HG03432 (cell line): Measurements from ENCODE around the gene ATM.
"Not testable (repeated sequence)": the region's sequence is repeated elsewhere in the genome, so short reads cannot be mapped to it uniquely, and the experiment has no call there.

Experiments used
- ATAC-seq: cut with Tn5 transposase; IDR thresholded peaks from one replicate; pipeline ENCODE4 v1.9.1; 2021; ENCODE audit warnings: mild to moderate bottlenecking, moderate library complexity; ENCODE audit not compliant: unreplicated experiment

The ATM gene

GRCh38 chr11:108278954-108279353 is 56.1 kb downstream of the ATM start:
- no peak for ATAC-seq

- no peak for ATAC-seq
Observed at GRCh38 chr11:108286370-108286769, 63.5 kb downstream of the ATM start.

DNA sequence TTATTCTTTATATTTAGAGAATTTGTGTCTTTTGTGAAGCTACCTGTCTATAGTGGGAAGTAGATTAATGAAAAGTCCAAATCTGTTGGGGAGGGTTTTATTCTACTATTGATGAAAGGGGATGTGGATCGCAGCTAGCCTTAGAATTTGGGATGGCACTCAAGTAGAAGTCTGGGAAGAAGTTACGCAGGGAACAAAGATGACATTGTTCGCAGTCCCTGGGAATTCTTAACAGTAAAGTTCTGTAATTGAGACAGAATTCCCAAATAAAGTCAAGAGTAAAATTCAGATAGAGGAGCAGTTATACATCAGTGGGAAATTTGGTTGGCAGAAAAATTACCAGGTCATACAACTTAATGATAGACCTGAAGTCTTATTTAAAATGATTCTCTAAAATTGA is 64.1 kb downstream of the ATM start:
- ATAC-seq: no peak

DNA sequence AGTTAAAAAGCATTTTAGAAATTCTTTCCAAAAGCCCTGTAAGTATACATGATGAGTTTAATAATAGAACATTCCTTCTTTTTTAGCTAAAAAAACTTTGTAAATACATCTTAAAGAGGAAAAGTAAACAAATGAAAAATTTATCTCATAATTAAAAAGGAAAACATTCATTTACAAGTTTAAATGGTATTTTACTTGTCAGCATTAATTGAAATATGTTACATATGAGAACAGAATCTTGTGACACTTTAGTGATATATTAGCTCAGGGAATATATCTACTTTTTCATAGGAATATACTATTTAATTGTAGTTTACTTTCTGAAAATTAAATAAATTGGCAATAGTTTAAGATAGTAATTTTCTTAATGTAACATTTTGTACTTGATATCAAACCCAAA is 66.2 kb downstream of the ATM start:
- not testable (repeated sequence) for ATAC-seq

DNA sequence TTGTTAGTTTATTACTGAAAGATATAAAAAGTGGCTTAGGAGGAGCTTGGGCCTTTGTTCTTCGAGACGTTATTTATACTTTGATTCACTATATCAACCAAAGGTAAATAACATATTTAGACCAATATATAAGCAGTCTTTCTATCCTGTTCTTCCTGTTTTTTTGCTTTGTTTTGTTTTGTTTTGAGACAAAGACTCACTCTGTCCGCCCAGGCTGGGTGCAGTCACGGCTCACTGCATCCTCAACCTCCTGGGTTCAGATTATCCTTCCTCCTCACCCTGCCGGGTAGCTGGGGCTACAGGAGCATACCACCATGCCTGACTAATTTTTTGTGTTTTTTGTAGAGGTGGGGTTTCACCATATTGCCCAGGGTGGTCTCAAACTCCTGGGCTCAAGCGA is 66.8 kb downstream of the ATM start:
- peak; percentile 79 for ATAC-seq

DNA sequence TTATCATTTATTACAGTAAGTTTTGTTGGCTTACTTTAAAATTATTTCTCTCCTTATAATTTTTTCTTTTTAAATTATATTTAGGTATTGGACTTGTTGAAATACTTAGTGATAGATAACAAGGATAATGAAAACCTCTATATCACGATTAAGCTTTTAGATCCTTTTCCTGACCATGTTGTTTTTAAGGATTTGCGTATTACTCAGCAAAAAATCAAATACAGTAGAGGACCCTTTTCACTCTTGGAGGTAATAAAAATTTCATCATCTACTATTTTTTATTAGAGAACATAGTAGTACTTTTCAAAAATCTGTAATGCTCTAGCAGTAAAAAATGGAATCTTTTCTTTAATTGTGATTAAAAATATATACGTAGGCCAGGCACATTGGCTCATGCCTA is 70.4 kb downstream of the ATM start:
- ATAC-seq: no peak

GRCh38 chr11:108302121-108302785 is 79.4 kb downstream of the ATM start:
- ATAC-seq: peak; percentile 94

- no peak for ATAC-seq
Observed at GRCh38 chr11:108307751-108308150, 84.9 kb downstream of the ATM start.

- no peak for ATAC-seq
Observed at GRCh38 chr11:108313444-108313843, 90.6 kb downstream of the ATM start.

DNA sequence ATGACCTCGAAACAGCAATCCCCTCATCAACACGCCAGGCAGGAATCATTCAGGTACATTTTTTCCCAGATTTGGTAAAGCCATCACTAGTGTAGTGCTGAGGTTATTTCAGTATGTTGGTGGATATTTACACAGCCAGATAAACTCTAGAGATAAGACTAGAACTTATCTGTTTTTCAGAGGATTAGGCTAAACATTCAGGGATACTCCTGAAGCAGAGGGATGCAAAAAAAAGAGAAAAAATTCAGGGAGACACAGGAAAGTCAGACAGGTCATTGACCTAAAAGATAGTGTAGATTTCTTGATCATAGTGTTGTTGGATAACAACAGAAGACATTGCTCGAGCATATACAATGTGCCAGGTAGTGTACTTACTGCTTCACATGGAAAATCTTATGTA is 93.2 kb downstream of the ATM start:
- ATAC-seq: no peak

- no peak for ATAC-seq
Observed at GRCh38 chr11:108319541-108320145, 96.8 kb downstream of the ATM start.

GRCh38 chr11:108322666-108323065 is 99.8 kb downstream of the ATM start:
- no peak for ATAC-seq

DNA sequence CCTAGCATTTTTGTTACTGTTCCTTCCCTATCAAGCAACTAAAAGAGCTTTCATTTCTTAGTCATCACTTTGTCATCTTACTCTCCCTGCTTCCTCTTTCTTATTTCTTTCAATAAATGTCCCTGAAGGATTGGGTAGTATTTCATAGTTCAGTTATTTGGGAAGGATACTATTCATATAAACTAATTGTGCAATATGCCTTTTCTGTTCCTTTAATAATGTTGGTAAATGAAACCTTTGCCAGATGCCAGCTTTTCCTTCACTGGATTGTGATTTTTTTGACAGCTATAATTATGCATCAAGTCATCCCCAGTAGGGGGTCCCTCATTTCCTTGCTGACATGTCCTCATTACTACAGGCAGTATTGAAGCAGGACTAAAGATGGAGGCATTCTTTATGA is 101.7 kb downstream of the ATM start:
- ATAC-seq: no peak

DNA sequence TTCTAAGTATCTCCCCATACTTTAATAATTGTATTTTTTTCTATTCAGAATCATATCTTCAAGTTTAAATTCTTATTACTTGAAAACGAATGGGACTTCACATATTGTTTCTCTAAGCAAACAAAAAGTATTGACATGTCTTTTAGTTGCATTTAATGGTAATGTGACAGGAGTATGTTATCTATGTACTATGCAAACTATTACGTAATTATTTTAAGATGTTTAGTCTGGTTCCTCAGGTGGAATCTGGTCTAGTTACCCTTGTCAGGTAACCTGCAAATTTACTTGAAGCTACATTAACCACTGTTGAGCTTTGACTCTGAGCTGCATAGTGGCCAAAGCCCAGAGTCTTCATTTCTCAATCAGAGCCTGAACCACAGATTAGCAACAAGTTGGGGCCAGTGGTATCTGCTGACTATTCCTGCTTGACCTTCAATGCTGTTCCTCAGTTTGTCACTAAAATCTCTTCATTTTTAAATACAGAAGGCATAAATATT is 110.6 kb downstream of the ATM start:
- no peak for ATAC-seq

- no peak for ATAC-seq
Observed at GRCh38 chr11:108338750-108339149, 115.9 kb downstream of the ATM start.

GRCh38 chr11:108340973-108341372 is 118.1 kb downstream of the ATM start:
- no peak for ATAC-seq

- ATAC-seq: no peak
Observed at GRCh38 chr11:108341654-108342053, 118.8 kb downstream of the ATM start.

- no peak for ATAC-seq
Observed at GRCh38 chr11:108343714-108344113, 120.8 kb downstream of the ATM start.

DNA sequence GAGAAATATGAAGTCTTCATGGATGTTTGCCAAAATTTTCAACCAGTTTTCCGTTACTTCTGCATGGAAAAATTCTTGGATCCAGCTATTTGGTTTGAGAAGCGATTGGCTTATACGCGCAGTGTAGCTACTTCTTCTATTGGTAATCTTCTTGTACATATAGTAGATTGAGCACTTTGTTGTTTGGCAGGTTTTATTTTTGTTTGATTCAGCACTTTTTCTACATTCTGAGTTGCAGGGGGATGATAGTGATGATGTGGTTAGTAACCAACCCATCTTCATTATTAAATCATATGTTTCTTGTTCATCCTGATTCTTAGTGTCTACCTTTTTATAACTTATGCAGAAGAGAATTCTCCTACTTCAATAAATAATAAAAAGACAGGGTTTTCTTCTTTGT is 122.9 kb downstream of the ATM start:
- ATAC-seq: no peak

GRCh38 chr11:108346451-108346850 is 123.6 kb downstream of the ATM start:
- no peak for ATAC-seq

GRCh38 chr11:108351468-108351867 is 128.6 kb downstream of the ATM start:
- ATAC-seq: no peak

GRCh38 chr11:108364159-108364558 is 141.3 kb downstream of the ATM start:
- ATAC-seq: no peak

DNA sequence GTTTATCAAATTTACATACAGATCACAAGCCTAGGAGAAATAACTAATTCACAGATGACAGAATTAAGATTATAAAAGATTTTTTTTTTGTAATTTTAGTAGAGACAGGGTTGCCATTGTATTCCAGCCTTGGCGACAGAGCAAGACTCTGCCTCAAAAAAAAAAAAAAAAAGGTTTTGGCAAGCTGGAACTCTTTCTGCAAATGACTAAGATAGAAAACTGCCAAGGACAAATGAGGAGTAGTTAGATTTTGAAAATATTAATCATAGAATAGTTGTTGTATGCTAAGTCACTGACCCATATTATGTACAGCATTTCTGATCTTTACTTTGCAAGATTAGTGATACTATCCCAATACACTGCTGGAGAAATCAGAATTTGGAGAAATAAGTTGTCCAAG is 145.3 kb downstream of the ATM start:
- no peak for ATAC-seq
